ENCODE measurements around the gene SOX6. TPM values are rescaled to one million over a fixed set of nuclear protein-coding genes. Genes with fewer than 3 reads are reported as not detected.

The SOX6 gene
- total RNA-seq, 4 donors from 2014 or later, result 17.9 to 27.9 (median 23.3) TPM

DNA sequence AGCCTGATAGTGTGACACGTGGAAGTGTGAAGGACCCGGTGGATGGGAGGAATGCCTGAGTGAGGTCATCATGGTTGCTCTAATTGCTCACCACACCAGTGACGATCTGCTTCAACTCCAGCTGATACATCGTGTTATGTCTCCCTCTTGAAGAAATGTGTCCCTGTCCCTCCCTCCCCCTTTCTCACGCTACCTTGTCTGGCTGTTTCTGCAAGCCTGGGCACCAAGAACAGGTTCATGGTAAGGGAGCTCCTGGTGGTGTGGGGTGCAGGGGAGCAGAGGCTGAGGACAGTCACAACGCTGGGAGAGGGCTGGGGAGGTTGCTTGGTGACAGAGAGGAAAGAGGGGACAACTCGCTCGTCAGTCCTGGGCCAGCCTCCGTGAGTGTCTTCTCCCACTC, 413.4 kb downstream of the SOX6 start:
- 93% methylated on average over 9 of the region's 9 CpGs for WGBS, 2 donors
- Histone ChIP-seq H3K4me1 (peaks cover 0 to 4% of the 10 kb centered on the region in 2 donors), H3K27me3 (no peaks in the 10 kb centered on the region), H3K4me3 (replicated peaks in 1 of 3) (no peak overlapping the region), H3K27ac (no peak overlapping the region), H3K9me3 (no peaks in the 10 kb centered on the region), H3K36me3 (no peaks in the 10 kb centered on the region)
- no peak for TF ChIP-seq POLR2A (IDR thresholded peaks at IDR 0.05)
- TF ChIP-seq, protein P1, sequence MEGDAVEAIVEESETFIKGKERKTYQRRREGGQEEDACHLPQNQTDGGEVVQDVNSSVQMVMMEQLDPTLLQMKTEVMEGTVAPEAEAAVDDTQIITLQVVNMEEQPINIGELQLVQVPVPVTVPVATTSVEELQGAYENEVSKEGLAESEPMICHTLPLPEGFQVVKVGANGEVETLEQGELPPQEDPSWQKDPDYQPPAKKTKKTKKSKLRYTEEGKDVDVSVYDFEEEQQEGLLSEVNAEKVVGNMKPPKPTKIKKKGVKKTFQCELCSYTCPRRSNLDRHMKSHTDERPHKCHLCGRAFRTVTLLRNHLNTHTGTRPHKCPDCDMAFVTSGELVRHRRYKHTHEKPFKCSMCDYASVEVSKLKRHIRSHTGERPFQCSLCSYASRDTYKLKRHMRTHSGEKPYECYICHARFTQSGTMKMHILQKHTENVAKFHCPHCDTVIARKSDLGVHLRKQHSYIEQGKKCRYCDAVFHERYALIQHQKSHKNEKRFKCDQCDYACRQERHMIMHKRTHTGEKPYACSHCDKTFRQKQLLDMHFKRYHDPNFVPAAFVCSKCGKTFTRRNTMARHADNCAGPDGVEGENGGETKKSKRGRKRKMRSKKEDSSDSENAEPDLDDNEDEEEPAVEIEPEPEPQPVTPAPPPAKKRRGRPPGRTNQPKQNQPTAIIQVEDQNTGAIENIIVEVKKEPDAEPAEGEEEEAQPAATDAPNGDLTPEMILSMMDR (IDR thresholded peaks at IDR 0.05), result no peak
- no peak for DNase-seq
- intact Hi-C loops (cut with DNase I), result loop anchor here (5.0 kb wide), 1 partner anchor 669 kb away; no protein-coding TSS in a partner anchor

DNA sequence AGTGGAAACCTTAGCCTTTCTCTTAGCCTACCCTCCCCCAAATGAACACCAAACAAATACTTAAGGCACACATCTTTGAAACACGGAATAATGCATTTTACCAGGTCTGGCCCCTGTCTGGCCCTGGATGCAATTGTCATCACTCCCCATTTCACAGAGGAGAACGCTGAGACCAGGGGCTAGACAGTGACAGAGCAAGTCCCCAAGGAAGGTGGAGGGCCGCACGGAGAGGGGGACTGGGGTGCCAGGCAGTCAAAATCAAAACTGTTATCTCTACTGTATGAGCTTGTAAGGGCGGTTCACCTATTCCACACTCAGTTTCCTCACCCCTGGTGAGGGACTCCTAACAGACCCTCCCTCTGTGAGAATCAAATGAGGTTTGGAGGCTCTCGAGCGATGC, 414.2 kb downstream of the SOX6 start:
- no peak overlapping the region for H3K27ac ChIP-seq
- no peak for DNase-seq
- WGBS, 2 donors, result 96 to 97% methylated on average over 7 of the region's 7 CpGs
- H3K36me3 ChIP-seq, result no peaks in the 10 kb centered on the region
- no peak overlapping the region for H3K4me3 ChIP-seq (replicated peaks in 1 of 3)
- peaks cover 0 to 4% of the 10 kb centered on the region in 2 donors for H3K4me1 ChIP-seq
- no peaks in the 10 kb centered on the region for H3K9me3 ChIP-seq
- intact Hi-C loops (cut with DNase I), result loop anchor here (5.0 kb wide), 1 partner anchor 670 kb away; no protein-coding TSS in a partner anchor
- no peak for TF ChIP-seq POLR2A (IDR thresholded peaks at IDR 0.05)
- H3K27me3 ChIP-seq, result no peaks in the 10 kb centered on the region

DNA sequence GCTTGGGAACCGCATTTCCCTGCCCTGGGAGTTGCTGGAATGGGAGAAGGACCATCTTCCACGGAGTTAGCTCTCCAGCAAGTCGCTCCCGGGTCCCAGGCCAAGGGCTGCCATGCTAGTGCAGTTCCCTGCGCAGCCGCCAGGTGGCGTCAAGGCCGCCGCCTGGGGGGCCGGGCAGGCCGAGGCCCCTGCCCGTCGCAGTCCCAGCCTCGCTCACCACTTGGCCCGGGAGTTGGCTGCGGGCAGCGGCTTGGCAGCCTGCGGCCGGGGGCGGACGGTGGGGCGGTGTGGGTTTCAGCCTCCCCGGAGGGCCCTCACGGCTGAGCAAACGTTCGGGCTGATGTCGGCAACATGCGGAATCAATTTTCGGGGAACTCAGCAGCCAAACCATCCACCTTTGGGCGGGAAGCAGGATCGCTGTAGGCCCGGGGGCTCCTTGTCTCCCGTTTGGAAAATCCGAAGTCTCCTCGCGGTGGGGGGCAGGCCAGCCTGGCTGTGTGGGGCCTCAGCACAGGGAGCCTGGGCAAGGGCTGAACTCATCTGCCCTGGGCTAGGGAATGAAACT, 415.1 kb downstream of the SOX6 start:
- intact Hi-C loops (cut with DNase I), result loop anchor here (5.0 kb wide), 1 partner anchor 671 kb away; no protein-coding TSS in a partner anchor
- DNase-seq, result peak; percentile 47 to 59
- Histone ChIP-seq H3K36me3 (no peaks in the 10 kb centered on the region), H3K27me3 (no peaks in the 10 kb centered on the region), H3K4me3 (replicated peaks in 1 of 3) (no peak overlapping the region), H3K4me1 (peaks cover 0 to 4% of the 10 kb centered on the region in 2 donors), H3K9me3 (no peaks in the 10 kb centered on the region), H3K27ac (no peak overlapping the region)
- WGBS, 2 donors, result 52 to 80% methylated on average over 2 to 14 of the region's 36 CpGs
- no peak for TF ChIP-seq POLR2A (IDR thresholded peaks at IDR 0.05)
- TF ChIP-seq, protein P1 (IDR thresholded peaks at IDR 0.05), result peak in 5 of 6 experiments; percentile 72 to 98 (median 90)

DNA sequence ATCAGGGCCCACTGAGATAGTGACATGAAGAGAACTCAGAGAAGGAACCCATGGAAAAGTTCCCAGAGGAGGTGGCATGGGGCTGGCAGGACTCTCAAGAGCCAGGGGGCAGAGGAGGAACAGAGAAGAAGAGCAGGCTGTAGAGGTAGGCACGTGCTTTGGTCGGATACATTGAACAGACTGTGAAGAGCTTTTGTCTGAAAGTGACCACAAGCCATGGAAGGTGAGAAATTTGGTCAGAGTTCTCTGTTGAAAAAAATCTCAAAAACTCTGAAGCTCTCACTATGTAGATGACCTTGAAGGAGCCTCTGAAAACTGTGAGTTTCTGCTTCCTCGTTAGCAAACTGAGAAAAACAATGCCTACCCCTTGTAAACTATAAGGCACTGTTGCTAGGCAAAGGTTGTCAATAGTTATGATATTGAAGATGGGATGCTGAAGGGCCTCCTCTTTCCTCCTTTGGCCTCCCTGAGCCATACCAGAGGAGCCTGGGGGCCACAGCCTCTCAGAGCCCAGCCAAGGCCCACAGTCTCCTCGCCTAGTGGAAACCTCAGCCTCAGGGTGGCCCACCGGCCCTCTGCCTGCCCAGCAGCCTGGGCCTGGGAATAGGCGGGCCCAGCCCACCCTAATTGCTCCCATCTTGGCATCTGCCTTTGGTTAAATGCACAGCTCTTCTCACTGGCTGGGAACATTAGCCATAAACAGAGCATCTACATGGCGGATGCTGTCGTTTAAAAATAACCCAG, 415.7 kb downstream of the SOX6 start:
- DNase-seq, result no peak
- H3K9me3 ChIP-seq, result no peaks in the 10 kb centered on the region
- H3K27ac ChIP-seq, result no peak overlapping the region
- no peak overlapping the region for H3K4me3 ChIP-seq (replicated peaks in 1 of 3)
- H3K4me1 ChIP-seq, result peaks cover 0 to 4% of the 10 kb centered on the region in 2 donors
- WGBS, 2 donors, result 74 to 97% methylated on average over 5 to 8 of the region's 8 CpGs
- no peaks in the 10 kb centered on the region for H3K36me3 ChIP-seq
- TF ChIP-seq, protein P1 (IDR thresholded peaks at IDR 0.05), result no peak
- no peak for TF ChIP-seq POLR2A (IDR thresholded peaks at IDR 0.05)
- no peaks in the 10 kb centered on the region for H3K27me3 ChIP-seq
- intact Hi-C loops (cut with DNase I), result loop anchor here (5.0 kb wide), 1 partner anchor 672 kb away; no protein-coding TSS in a partner anchor

DNA sequence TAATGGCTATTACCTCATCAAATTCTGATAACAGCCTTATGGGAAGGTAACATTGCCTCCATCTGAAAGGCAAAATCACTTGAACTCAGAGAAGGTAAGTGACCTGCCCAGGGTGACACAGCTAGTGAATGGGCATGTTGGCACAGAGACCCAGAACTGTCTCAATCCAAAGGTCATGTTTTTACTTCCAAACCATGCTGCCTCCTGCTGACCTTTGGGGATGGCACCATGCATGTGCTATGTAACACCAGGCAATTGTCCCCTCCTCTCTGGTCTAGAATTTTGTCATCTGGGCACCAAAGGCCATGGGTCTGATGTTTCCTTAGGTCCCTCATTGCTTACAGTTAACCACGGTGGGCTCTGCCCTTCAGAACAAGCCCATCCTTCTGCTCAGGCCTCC, 417.4 kb downstream of the SOX6 start:
- no peaks in the 10 kb centered on the region for H3K27me3 ChIP-seq
- no peaks in the 10 kb centered on the region for H3K9me3 ChIP-seq
- no peak for TF ChIP-seq POLR2A (IDR thresholded peaks at IDR 0.05)
- TF ChIP-seq, protein P1 (IDR thresholded peaks at IDR 0.05), result no peak
- no peak overlapping the region for H3K4me3 ChIP-seq (replicated peaks in 1 of 3)
- peaks cover 0 to 4% of the 10 kb centered on the region in 2 donors for H3K4me1 ChIP-seq
- WGBS, 2 donors, result 100% methylated on average over 1 of the region's 1 CpG
- H3K27ac ChIP-seq, result no peak overlapping the region
- H3K36me3 ChIP-seq, result no peaks in the 10 kb centered on the region
- DNase-seq, result no peak
- intact Hi-C loops (cut with DNase I), result no loop called here
